Measurements from ENCODE around the gene NTPCR.

The NTPCR gene

GRCh38 chr1:233012021-233012420 is 61.6 kb downstream of the NTPCR start:
- no peak for DNase-seq
- Histone ChIP-seq H3K4me3 (ENCODE audit: low read depth, low read length) (no peak overlapping the region), H3K36me3 (no peaks in the 10 kb centered on the region), H3K27ac (no peak overlapping the region), H3K9me3 (ENCODE audit: severe bottlenecking) (no peaks in the 10 kb centered on the region), H3K27me3 (ENCODE audit: insufficient read depth, low read depth, severe bottlenecking) (no peaks in the 10 kb centered on the region)
- no peak for TF ChIP-seq CTCF (IDR thresholded peaks at IDR 0.05; ENCODE audit: low read depth, low read length)

GRCh38 chr1:233015965-233016364 is 65.6 kb downstream of the NTPCR start:
- H3K27me3 ChIP-seq (ENCODE audit: insufficient read depth, low read depth, severe bottlenecking): no peaks in the 10 kb centered on the region
- DNase-seq: no peak
- TF ChIP-seq CTCF (IDR thresholded peaks at IDR 0.05; ENCODE audit: low read depth, low read length): no peak
- no peaks in the 10 kb centered on the region for H3K9me3 ChIP-seq (ENCODE audit: severe bottlenecking)
- H3K27ac ChIP-seq: no peak overlapping the region
- H3K36me3 ChIP-seq: no peaks in the 10 kb centered on the region
- no peak overlapping the region for H3K4me3 ChIP-seq (ENCODE audit: low read depth, low read length)

GRCh38 chr1:233016798-233017197 is 66.4 kb downstream of the NTPCR start:
- H3K4me3 ChIP-seq (ENCODE audit: low read depth, low read length): no peak overlapping the region
- no peak overlapping the region for H3K27ac ChIP-seq
- no peaks in the 10 kb centered on the region for H3K27me3 ChIP-seq (ENCODE audit: insufficient read depth, low read depth, severe bottlenecking)
- TF ChIP-seq CTCF (IDR thresholded peaks at IDR 0.05; ENCODE audit: low read depth, low read length): no peak
- no peaks in the 10 kb centered on the region for H3K36me3 ChIP-seq
- DNase-seq: no peak
- H3K9me3 ChIP-seq (ENCODE audit: severe bottlenecking): no peaks in the 10 kb centered on the region

GRCh38 chr1:233019083-233019482 is 68.7 kb downstream of the NTPCR start:
- Histone ChIP-seq H3K4me3 (ENCODE audit: low read depth, low read length) (no peak overlapping the region), H3K27me3 (ENCODE audit: insufficient read depth, low read depth, severe bottlenecking) (no peaks in the 10 kb centered on the region), H3K9me3 (ENCODE audit: severe bottlenecking) (no peaks in the 10 kb centered on the region), H3K27ac (no peak overlapping the region), H3K36me3 (no peaks in the 10 kb centered on the region)
- no peak for DNase-seq
- no peak for TF ChIP-seq CTCF (IDR thresholded peaks at IDR 0.05; ENCODE audit: low read depth, low read length)

- Histone ChIP-seq H3K27ac (no peak overlapping the region), H3K4me3 (ENCODE audit: low read depth, low read length) (no peak overlapping the region), H3K9me3 (ENCODE audit: severe bottlenecking) (no peaks in the 10 kb centered on the region), H3K27me3 (ENCODE audit: insufficient read depth, low read depth, severe bottlenecking) (no peaks in the 10 kb centered on the region), H3K36me3 (no peaks in the 10 kb centered on the region)
- no peak for DNase-seq
- TF ChIP-seq CTCF (IDR thresholded peaks at IDR 0.05; ENCODE audit: low read depth, low read length): no peak
Measured at GRCh38 chr1:233019778-233020325, 69.4 kb downstream of the NTPCR start.

- Histone ChIP-seq H3K9me3 (ENCODE audit: severe bottlenecking) (no peaks in the 10 kb centered on the region), H3K27me3 (ENCODE audit: insufficient read depth, low read depth, severe bottlenecking) (no peaks in the 10 kb centered on the region), H3K4me3 (ENCODE audit: low read depth, low read length) (no peak overlapping the region), H3K36me3 (no peaks in the 10 kb centered on the region), H3K27ac (no peak overlapping the region)
- peak; percentile 46 for DNase-seq
- no peak for TF ChIP-seq CTCF (IDR thresholded peaks at IDR 0.05; ENCODE audit: low read depth, low read length)
Measured at GRCh38 chr1:233020426-233020825, 70.0 kb downstream of the NTPCR start.

All from WERI-Rb-1 (cell line).